ENCODE measurements around the gene AHNAK2. TPM values are rescaled to one million over a fixed set of nuclear protein-coding genes. Genes with fewer than 3 reads are reported as not detected.
"Not testable (repeated sequence)": the region's sequence is repeated elsewhere in the genome, so short reads cannot be mapped to it uniquely, and the experiment has no call there.

The AHNAK2 gene
- polyA plus RNA-seq (ENCODE audit: insufficient read length), result 31.8 TPM

- peak; percentile 76 for DNase-seq
Observed at GRCh38 chr14:104977681-104978653, at the start of gene AHNAK2. TSS of gene AHNAK2 (minus strand) at chr14:104978374. CDS start at chr14:104978237, 137 bp downstream.

DNA sequence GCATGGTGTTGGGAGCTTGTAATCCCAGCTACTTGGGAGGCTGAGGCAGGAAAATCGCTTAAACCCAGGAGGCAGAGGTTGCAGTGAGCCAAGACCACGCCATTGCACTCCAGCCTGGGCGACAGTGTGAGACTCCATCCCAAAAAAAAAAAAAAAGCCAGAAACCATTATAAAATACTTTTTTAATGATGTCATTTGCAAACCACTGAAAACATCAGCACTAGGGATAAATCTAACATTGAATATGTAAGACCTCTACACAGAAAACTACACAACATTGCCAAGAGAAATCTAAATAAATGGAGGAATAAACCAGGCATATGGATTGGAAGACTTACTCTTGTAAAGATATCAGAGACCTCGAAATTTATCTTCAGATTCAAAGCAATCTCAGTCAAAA, 49.5 kb upstream of the AHNAK2 start:
- not testable (repeated sequence) for DNase-seq

DNA sequence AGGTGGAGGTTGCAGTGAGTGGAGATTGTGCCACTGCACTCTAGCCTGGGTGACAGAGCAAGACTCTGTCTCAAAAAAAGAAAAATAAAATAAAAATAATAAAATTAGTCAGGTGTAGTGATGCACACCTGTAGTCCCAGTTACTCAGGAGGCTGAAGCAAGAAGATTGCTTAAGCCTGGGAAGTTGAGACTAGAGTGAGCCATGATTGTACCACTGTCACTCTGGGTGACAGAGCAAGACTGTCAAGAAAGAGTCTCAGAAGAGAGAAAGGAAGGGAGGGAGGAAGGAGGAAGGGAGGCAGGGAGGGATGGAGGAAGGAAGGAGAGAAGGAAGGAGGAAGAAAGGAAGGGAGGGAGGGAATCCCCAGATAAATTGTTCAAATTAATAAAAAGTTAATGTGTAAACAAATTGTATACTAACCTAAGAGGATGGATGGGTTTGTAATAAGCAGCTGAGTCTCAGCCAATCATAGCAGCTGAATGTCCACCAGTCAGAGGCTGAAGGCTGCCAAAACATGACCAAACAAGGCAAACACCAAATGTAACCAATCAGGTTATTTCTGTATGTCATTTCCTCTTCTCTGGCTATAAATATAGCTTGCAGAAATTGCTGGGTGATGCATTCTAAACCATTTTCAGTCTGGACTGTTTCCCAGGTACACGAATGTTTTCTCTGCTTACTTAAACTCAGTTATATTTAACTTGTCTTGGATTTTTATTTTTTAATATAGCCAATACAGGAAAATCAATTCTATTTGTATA, 48.8 kb upstream of the AHNAK2 start:
- no peak for DNase-seq

GRCh38 chr14:105026033-105026785, 48.0 kb upstream of the AHNAK2 start:
- no peak for DNase-seq

DNA sequence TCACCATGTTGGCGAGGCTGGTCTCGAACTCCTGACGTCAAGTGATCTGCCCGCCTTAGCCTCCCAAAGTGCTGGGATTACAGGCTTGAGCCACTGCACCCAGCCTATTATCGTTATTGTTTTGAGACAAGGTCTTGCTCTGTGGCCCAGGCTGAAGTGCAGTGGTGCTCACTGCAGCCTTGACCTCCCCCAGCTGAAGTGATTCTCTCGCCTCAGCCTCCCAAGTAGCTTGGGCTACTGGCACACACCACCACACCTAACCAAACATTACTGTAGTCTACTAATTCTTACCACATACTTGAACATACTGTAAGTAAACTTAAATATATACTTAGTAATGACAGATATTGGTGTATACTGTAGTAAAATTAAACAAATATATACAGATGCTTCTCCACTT, 47.3 kb upstream of the AHNAK2 start:
- no peak for DNase-seq

DNA sequence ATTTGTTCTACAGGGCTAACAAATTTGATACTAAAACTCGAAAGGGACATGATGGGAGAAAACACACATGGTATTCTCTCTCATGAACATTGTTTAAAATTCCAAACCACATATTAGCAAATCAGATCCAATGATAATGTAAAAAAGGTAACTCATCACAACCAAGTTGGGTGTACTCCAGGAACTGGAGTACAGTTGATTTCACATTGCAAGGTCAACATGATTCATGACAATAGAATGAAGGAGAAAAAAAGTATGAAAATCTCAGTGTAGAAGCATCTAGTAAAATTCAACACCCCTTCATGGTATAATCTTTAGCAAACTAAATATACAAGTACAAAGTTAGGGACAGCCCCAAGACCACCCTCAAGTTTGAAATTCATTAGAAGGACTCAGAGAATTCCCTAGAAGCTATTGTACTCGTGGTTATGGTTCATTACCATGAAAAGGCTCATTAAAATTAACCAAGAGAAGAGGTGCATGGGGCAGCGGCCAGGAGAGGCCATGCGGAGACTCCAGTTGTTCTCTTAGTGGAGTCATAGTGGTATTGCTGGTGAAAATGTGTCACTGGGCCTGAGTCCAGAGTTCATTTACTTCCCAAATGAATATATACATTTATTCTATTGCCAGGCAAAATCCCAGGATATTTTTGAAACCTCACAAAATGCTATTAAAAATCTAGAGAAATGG, 45.8 kb upstream of the AHNAK2 start:
- no peak for DNase-seq

GRCh38 chr14:105023144-105023543, 45.0 kb upstream of the AHNAK2 start:
- DNase-seq, result no peak

- DNase-seq, result no peak
Observed at GRCh38 chr14:105022276-105022670, 44.1 kb upstream of the AHNAK2 start.

GRCh38 chr14:105021656-105022275, 43.6 kb upstream of the AHNAK2 start:
- DNase-seq, result peak; percentile 48

DNA sequence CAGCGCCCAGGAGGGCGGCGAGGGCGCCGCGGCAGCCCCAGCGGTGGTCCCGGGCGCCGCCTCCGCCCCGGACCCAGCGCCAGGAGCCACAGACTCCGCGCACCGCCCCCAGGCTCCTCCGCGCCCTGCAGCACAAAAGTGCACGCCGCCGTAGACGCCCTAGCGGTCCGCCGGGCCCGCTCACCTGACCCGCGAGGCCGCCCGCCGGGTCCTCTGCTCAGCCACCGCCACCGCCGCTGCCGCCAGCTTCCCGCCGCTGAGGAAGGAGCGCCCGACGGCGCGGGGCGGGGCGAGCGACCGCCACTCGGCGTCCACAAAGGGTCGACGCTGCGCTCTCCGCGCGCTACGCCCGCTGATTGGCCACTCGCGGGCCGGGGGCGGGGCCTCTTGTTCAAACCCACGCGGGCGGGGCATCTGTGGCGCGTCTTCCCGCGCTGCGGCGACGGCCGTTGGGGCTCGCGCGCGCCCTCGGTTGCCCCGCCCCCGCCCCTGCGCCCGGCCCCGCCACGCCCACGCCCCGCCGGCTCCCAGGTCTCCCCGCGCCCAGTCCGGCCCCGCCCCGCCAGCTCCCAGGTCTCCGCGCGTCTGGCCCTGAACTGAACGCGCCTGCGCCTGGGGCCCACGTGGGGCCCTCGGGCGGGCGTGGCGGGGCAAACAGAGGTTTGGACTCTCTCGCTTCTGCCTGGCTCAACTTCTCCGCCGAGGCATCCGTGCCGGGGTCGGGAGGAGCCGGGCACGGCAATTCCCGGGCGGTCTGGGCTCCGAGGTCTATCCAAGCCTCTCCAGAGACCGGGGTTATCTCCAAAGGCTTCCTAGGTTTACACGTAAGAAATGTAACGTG, 42.9 kb upstream of the AHNAK2 start, which contains the start of gene CDCA4:
TSS of gene CDCA4 (minus strand) at position 269 of the 841 bp plus-strand sequence. CDS start 9,154 bp downstream, outside the sequence.
- peak; percentile 98 for DNase-seq

GRCh38 chr14:105019861-105020814, 42.0 kb upstream of the AHNAK2 start:
- DNase-seq, result peak; percentile 44

GRCh38 chr14:105018414-105018813, 40.2 kb upstream of the AHNAK2 start:
- no peak for DNase-seq

- no peak for DNase-seq
Observed at GRCh38 chr14:105015905-105016304, 37.7 kb upstream of the AHNAK2 start.

DNA sequence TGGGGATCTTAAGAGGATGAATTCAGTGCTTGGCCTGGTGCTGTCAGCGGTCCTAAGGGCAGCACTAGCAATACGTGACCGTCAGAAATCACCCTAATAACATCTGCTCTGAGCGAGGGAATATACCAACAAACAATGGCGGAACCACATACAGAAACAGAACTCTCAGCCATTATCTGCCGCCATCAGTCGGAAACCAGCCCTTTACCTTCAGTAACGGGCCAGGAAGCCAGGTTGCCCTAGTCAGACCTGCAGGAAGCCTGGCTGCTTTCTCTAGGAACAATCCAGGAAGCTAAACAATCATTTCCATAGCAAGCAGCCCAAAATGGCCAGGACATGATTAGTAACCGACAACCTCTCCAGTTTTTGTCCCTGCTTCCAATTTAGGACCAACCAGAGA, 37.1 kb upstream of the AHNAK2 start:
- no peak for DNase-seq

DNA sequence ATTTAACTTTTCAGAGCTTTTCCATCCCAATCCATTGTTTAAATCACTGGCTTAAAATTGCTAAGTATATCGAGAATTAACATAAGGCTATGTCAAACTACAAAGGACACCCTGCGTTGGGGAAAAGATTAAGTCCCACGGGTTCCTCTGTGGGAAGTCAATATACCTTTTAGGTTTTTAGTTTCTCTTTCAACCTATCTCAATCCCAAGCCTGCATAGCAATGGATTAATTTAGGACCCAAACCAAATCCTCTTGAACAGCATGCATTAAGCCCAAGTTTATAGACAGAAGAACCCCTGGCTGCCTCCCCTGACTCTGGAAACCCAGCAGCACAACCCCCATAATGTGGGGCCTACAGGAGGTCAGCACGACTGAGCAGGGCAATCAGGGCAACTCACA, 36.5 kb upstream of the AHNAK2 start:
- DNase-seq, result no peak

DNA sequence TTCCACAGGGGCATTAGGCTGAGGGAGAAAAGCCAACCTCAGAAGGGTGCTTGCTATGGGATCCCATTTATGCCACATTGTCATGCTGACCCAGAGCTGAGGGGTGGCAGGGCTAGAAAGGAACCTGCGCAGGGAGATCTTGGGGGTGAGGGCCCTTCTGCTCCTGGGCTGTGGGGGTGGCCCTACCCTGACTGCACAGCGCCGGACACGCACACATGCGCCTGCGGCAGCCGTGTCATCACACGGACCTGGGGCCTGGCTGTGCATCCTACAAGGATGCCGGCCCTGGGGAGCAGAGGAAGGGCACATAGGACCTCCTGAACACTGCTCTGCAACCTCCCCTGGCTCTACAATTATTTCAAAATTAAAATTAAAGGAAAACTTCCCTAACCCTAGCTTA, 35.9 kb upstream of the AHNAK2 start:
- DNase-seq, result no peak

GRCh38 chr14:105013150-105013785, 35.1 kb upstream of the AHNAK2 start:
- no peak for DNase-seq

- DNase-seq, result no peak
Observed at GRCh38 chr14:105012171-105012985, 34.2 kb upstream of the AHNAK2 start.

Measured in hindlimb muscle (tissue), 1 donor.